GM12865 (cell line): Measurements from ENCODE around the gene STMN3.

Source experiments
- DNase-seq: peaks from one replicate; pipeline ENCODE4 v3.0.0; 2010; ENCODE audit warnings: low read depth
- H3K4me3 ChIP-seq: 2 replicates; pipeline ENCODE4 v1.5.1; 2011; ENCODE audit warnings: mild to moderate bottlenecking, low read depth, low read length, control low read depth
- CTCF ChIP-seq: IDR thresholded peaks from 2 replicates; pipeline ENCODE4 v1.5.1; 2011; ENCODE audit warnings: low read length, control low read depth, low read depth, inconsistent platforms; ENCODE audit not compliant: insufficient read depth; ENCODE audit errors: missing control alignments

Gene STMN3

GRCh38 chr20:63622096-63622495 lies 31.1 kb downstream of the STMN3 start:
- H3K4me3 ChIP-seq = no peak overlapping the region
- TF ChIP-seq CTCF = no peak
- no peak for DNase-seq

GRCh38 chr20:63620991-63621390 lies 32.2 kb downstream of the STMN3 start:
- no peak for TF ChIP-seq CTCF

GRCh38 chr20:63619505-63619904 lies 33.7 kb downstream of the STMN3 start:
- no peak for DNase-seq
- no peak overlapping the region for H3K4me3 ChIP-seq
- TF ChIP-seq CTCF = no peak

More at GRCh38 chr20:63620991-63621390, 32.2 kb downstream of the STMN3 start:
- no peak for DNase-seq
- H3K4me3 ChIP-seq = no peak overlapping the region

GRCh38 chr20:63619086-63619485 lies 34.1 kb downstream of the STMN3 start:
- TF ChIP-seq CTCF = no peak
- no peak for DNase-seq
- no peak overlapping the region for H3K4me3 ChIP-seq

GRCh38 chr20:63618291-63618980 lies 34.8 kb downstream of the STMN3 start:
- DNase-seq = no peak
- H3K4me3 ChIP-seq = no peak overlapping the region
- TF ChIP-seq CTCF = no peak

GRCh38 chr20:63617876-63618265 lies 35.4 kb downstream of the STMN3 start:
- H3K4me3 ChIP-seq = no peak overlapping the region
- DNase-seq = no peak
- TF ChIP-seq CTCF = no peak
